C4-2B (cell line): ENCODE results near the gene CYP19A1.

ENCODE experiments used
- CTCF ChIP-seq: fragments of 450-650 bp; conservative IDR thresholded peaks from 2 replicates; pipeline ENCODE4 v1.5.1; 2017; ENCODE audit warnings: mild to moderate bottlenecking
- ZFX ChIP-seq: fragments of 450-650 bp; IDR thresholded peaks from 2 replicates; pipeline ENCODE4 v1.6.1; 2017

- no peak for TF ChIP-seq CTCF
- no peak for TF ChIP-seq ZFX
Measured at GRCh38 chr15:51311510-51311909, 26.9 kb downstream of the CYP19A1 start.
